GM21447 (cell line): ENCODE data around the gene TBC1D1.

Experiments
- ATAC-seq: cut with Tn5 transposase; IDR thresholded peaks from one replicate; pipeline ENCODE4 v1.9.1; 2021; ENCODE audit not compliant: unreplicated experiment

Gene TBC1D1

DNA sequence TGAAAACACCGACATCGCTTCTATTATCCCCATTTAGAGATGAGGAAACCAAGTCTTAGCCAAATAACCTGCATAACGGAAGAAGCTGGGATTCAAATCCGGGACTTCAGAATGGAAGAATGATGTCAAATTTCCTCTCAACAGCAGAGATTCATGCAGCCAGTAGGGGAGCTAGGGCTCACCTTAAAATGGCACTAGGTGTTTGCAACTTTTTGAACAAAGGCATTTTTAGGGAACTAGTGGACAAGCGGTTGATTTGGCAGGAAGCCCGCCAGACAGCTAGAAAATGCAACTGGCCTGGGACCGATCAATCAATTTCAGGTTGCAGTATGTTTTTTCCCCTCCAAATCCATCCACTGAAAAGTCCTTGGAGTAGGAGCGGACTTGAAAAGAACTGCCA lies 293.5 kb downstream of the TBC1D1 start:
- no peak for ATAC-seq

DNA sequence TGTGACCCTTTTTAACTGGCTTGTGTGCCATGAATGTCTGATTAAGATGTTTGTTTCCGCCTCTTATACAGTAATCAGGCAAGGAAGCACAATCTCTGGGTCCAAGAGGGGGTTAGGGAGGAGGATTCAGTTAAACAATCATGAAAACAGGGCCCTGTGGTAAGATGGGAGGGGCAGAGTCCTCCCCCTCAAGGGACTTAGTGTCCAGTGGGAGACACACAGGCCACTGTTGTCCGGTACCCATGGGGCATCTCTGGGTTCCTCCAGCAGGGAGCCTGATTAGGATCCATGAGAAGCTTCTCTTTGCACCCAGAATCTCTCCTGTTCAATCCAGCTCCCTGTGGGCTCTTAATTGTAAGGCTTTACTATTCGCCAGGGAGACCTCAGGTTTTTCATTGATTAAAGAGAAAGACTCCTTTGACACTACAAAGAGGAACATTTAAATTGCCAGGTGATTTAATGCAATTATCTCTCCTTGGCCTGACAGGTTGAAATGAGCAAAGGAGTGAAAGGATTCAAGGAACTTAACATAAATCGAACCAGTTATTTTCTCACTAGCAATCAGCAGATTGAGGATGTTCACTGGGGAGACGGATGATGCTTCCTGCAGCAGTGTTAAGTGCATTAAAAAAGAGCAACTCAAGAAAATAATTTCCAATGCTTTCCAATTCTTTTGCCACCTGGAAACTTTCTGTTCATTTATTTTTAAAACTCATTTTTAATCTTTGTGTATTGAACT lies 294.7 kb downstream of the TBC1D1 start:
- ATAC-seq, result no peak

DNA sequence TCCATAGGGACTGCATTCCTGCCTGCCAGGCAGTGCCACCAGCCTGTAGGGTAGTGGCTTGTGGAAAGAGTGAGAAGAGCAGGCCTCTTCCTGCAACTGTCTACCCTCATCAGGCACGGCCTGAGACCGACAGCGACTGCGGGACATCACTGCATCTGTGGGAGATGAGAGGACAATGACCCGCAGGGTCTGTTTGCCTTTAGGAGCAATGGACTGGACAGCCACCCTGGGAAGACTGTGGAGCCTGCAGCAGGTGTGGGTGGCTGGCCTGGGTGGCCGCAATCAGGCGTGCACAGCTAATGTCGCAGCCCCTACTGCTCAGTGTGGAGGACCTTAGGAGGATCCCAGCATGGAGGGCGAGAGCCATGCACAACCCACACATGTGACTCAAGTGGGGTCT lies 297.3 kb downstream of the TBC1D1 start:
- ATAC-seq, result no peak

DNA sequence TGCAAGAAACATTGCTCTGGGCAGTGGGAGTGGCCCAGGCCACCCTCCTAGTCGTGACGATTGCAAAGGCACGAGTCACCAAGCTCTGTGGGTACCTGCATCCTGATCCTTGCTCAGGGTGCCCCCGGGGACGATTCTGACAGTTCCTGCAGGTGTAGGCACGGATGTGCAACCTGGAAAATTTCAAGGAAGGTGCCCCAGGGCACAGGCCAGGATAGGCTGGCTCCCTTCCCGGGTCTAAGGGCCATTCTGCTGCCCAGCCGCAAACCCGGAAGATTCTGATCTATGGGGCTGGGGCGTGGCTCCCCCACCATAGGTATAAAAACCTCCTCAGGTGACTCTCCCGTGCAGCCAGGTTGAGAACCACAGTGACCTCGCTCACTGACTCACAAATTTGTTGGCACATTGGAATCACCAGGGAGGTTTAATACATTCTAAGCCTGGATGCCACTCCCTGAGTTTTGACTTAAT lies 297.8 kb downstream of the TBC1D1 start:
- no peak for ATAC-seq
